ENCODE data around the gene ALDOB.

GRCh38 chr9:101381118-101381517 lies 54.5 kb downstream of the ALDOB start:
- TF ChIP-seq, protein P1, sequence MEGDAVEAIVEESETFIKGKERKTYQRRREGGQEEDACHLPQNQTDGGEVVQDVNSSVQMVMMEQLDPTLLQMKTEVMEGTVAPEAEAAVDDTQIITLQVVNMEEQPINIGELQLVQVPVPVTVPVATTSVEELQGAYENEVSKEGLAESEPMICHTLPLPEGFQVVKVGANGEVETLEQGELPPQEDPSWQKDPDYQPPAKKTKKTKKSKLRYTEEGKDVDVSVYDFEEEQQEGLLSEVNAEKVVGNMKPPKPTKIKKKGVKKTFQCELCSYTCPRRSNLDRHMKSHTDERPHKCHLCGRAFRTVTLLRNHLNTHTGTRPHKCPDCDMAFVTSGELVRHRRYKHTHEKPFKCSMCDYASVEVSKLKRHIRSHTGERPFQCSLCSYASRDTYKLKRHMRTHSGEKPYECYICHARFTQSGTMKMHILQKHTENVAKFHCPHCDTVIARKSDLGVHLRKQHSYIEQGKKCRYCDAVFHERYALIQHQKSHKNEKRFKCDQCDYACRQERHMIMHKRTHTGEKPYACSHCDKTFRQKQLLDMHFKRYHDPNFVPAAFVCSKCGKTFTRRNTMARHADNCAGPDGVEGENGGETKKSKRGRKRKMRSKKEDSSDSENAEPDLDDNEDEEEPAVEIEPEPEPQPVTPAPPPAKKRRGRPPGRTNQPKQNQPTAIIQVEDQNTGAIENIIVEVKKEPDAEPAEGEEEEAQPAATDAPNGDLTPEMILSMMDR (IDR thresholded peaks at IDR 0.05) = no peak
- no peak for TF ChIP-seq POLR2A (IDR thresholded peaks at IDR 0.05)
